22Rv1 (cell line): ENCODE results near the gene TRPV5.

Experiments
- CTCF ChIP-seq: fragments of 450-650 bp; IDR thresholded peaks from 2 replicates; pipeline ENCODE4 v1.5.1; 2017; ENCODE audit warnings: mild to moderate bottlenecking
- ZFX ChIP-seq: fragments of 450-650 bp; IDR thresholded peaks from 2 replicates; pipeline ENCODE4 v1.6.1; 2017; ENCODE audit warnings: antibody characterized with exemption, borderline replicate concordance

- no peak for TF ChIP-seq CTCF
- TF ChIP-seq ZFX = no peak
Measured at GRCh38 chr7:142954680-142955268, 21.2 kb upstream of the TRPV5 start.
